Loucy (cell line): ENCODE measurements around the gene SLC9C2.
"Not testable (repeated sequence)": the region's sequence is repeated elsewhere in the genome, so short reads cannot be mapped to it uniquely, and the experiment has no call there.

Source experiments
- H2AFZ ChIP-seq: fragments of 200-600 bp; sonication (generic); 2 replicates; pipeline ENCODE4 v1.6.0; 2016; ENCODE audit warnings: antibody characterized with exemption, mild to moderate bottlenecking, low read length, moderate library complexity
- H3F3A ChIP-seq: fragments of 200-600 bp; 2 replicates; pipeline ENCODE4 v1.6.0; 2016; ENCODE audit warnings: antibody characterized with exemption, low read depth, mild to moderate bottlenecking
- H3K27me3 ChIP-seq: fragments of 200-600 bp; sonication (generic); 2 replicates; pipeline ENCODE4 v1.6.1; 2014; ENCODE audit warnings: low read length, mild to moderate bottlenecking; ENCODE audit not compliant: insufficient read depth, poor library complexity, severe bottlenecking
- H3K36me3 ChIP-seq: fragments of 200-600 bp; sonication (generic); 2 replicates; pipeline ENCODE4 v1.6.1; 2016; ENCODE audit warnings: low read length; ENCODE audit not compliant: insufficient read depth
- H3K4me1 ChIP-seq: fragments of 200-600 bp; sonication (generic); 2 replicates; pipeline ENCODE4 v1.5.1; 2014; ENCODE audit warnings: low read length, mild to moderate bottlenecking; ENCODE audit not compliant: insufficient read depth, poor library complexity, severe bottlenecking
- H3K4me2 ChIP-seq: fragments of 200-600 bp; sonication (generic); 2 replicates; pipeline ENCODE4 v1.6.0; 2014; ENCODE audit warnings: antibody characterized with exemption, low read length, low read depth, mild to moderate bottlenecking; ENCODE audit not compliant: poor library complexity, severe bottlenecking
- H3K4me3 ChIP-seq: fragments of 200-600 bp; sonication (generic); 2 replicates; pipeline ENCODE4 v1.5.1; 2014; ENCODE audit warnings: low read length, mild to moderate bottlenecking, mixed read lengths; ENCODE audit not compliant: poor library complexity, severe bottlenecking
- H3K79me2 ChIP-seq: fragments of 200-600 bp; sonication (generic); 2 replicates; pipeline ENCODE4 v1.6.1; 2014; ENCODE audit warnings: low read length; ENCODE audit not compliant: insufficient read depth
- H3K9ac ChIP-seq: fragments of 200-600 bp; sonication (generic); 2 replicates; pipeline ENCODE4 v1.6.0; 2014; ENCODE audit warnings: mild to moderate bottlenecking, low read depth, low read length, moderate library complexity; ENCODE audit not compliant: poor library complexity, severe bottlenecking
- H3K9me2 ChIP-seq: fragments of 200-600 bp; sonication (generic); replicated peaks from 2 replicates; pipeline ENCODE4 v1.6.1; 2016; ENCODE audit warnings: low read depth, low read length, mixed read lengths
- H3K9me3 ChIP-seq: fragments of 200-600 bp; sonication (generic); 2 replicates; pipeline ENCODE4 v1.6.1; 2014; ENCODE audit warnings: mild to moderate bottlenecking, antibody characterized with exemption, low read length, low read depth; ENCODE audit not compliant: insufficient read depth
- H4K20me1 ChIP-seq: fragments of 200-600 bp; sonication (generic); 2 replicates; pipeline ENCODE4 v1.6.0; 2014; ENCODE audit warnings: antibody characterized with exemption, low read length, mild to moderate bottlenecking; ENCODE audit not compliant: insufficient read depth, poor library complexity, severe bottlenecking
- CTCF ChIP-seq: fragments of 200-600 bp; sonication (generic); conservative IDR thresholded peaks from 2 replicates; pipeline ENCODE4 v1.5.1; 2014; ENCODE audit warnings: mild to moderate bottlenecking, antibody characterized with exemption, low read length
- EZH2phosphoT487 ChIP-seq: fragments of 200-600 bp; IDR thresholded peaks from 2 replicates; pipeline ENCODE4 v1.6.1; 2018; ENCODE audit warnings: antibody characterized with exemption, mild to moderate bottlenecking, moderate library complexity, borderline replicate concordance

SLC9C2 gene

GRCh38 chr1:173476197-173476664 lies 126.6 kb downstream of the SLC9C2 start:
- no peak for TF ChIP-seq EZH2phosphoT487
- no peak for TF ChIP-seq CTCF
- H3K4me1 ChIP-seq, result peaks cover 45% of the 10 kb centered on the region
- H3K4me2 ChIP-seq, result peak overlapping the region; percentile 80
- peaks cover 48% of the 10 kb centered on the region for H3K79me2 ChIP-seq
- H3K9me2 ChIP-seq, result no peaks in the 10 kb centered on the region
- H3K9ac ChIP-seq, result peak overlapping the region; percentile 79
- H3K9me3 ChIP-seq, result no peaks in the 10 kb centered on the region
- H4K20me1 ChIP-seq, result peaks cover 34% of the 10 kb centered on the region
- H3K4me3 ChIP-seq, result peak overlapping the region; percentile 93
- H3K36me3 ChIP-seq, result peaks cover 4% of the 10 kb centered on the region; the same call in 1 of the 2 replicates
- peak overlapping the region; percentile 97 for H2AFZ ChIP-seq
- no peaks in the 10 kb centered on the region for H3K27me3 ChIP-seq
- no peaks in the 10 kb centered on the region for H3F3A ChIP-seq

GRCh38 chr1:173475564-173476196 lies 127.2 kb downstream of the SLC9C2 start:
- Histone ChIP-seq H3K79me2 (peaks cover 43% of the 10 kb centered on the region), H3K27me3 (no peaks in the 10 kb centered on the region), H3K9me3 (peaks cover 4% of the 10 kb centered on the region; the same call in 1 of the 2 replicates), H3K36me3 (no peaks in the 10 kb centered on the region), H2AFZ (no peak overlapping the region), H3K4me1 (peaks cover 40% of the 10 kb centered on the region), H3K9ac (peak overlapping the region; percentile 79), H3F3A (no peaks in the 10 kb centered on the region), H3K9me2 (no peaks in the 10 kb centered on the region), H3K4me2 (peak overlapping the region; percentile 80), H3K4me3 (peak overlapping the region; percentile 93), H4K20me1 (peaks cover 32% of the 10 kb centered on the region)
- TF ChIP-seq CTCF (no peak), EZH2phosphoT487 (no peak)

GRCh38 chr1:173474780-173475421 lies 128.0 kb downstream of the SLC9C2 start:
- H3K9me3 ChIP-seq, H3K36me3 ChIP-seq, H3K27me3 ChIP-seq, H3F3A ChIP-seq, H3K9me2 ChIP-seq, H3K9ac ChIP-seq, H2AFZ ChIP-seq: not testable (repeated sequence)
- Histone ChIP-seq H4K20me1 (peaks cover 25% of the 10 kb centered on the region), H3K4me2 (peak overlapping the region; percentile 80), H3K4me3 (peak overlapping the region; percentile 93), H3K79me2 (peaks cover 36% of the 10 kb centered on the region), H3K4me1 (peaks cover 32% of the 10 kb centered on the region)
